Keratinocyte (primary cell): ENCODE data around the gene PTPRN2. TPM values are rescaled to one million over a fixed set of nuclear protein-coding genes. Genes with fewer than 3 reads are reported as not detected.

Experiments
- DNase-seq: peaks from one replicate; pipeline ENCODE4 v3.0.0-alpha.2; 2011; ENCODE audit warnings: low read depth, missing footprints, low spot score
- FAIRE-seq: peaks from 2 replicates; lab custom pipeline; 2011; peaks lifted over from hg19 to GRCh38; lab: Jason Lieb, UNC
- H2AFZ ChIP-seq: 2 replicates; pipeline ENCODE4 v1.6.0; 2012; ENCODE audit warnings: low read length, control low read depth, inconsistent platforms; ENCODE audit not compliant: control insufficient read depth
- H3K27ac ChIP-seq: 2 replicates; pipeline ENCODE4 v1.5.1; 2011; ENCODE audit warnings: low read length; ENCODE audit not compliant: control insufficient read depth, insufficient read depth
- H3K27me3 ChIP-seq: 3 replicates; pipeline ENCODE4 v1.6.0; 2011; ENCODE audit warnings: low read length; ENCODE audit not compliant: control insufficient read depth, insufficient read depth; ENCODE audit errors: extremely low read depth
- H3K36me3 ChIP-seq, 2 experiments: 2 replicates in 1 of 2; 3 replicates in 1 of 2; pipeline ENCODE4 v1.5.1; 2011; ENCODE audit warnings: low read length in 2 of 2, mild to moderate bottlenecking in 1 of 2; ENCODE audit not compliant: control insufficient read depth in 2 of 2, insufficient read depth in 2 of 2; ENCODE audit errors: extremely low read depth in 1 of 2
- H3K4me1 ChIP-seq: 3 replicates; pipeline ENCODE4 v1.5.1; 2011; ENCODE audit warnings: low read length; ENCODE audit not compliant: control insufficient read depth, insufficient read depth; ENCODE audit errors: extremely low read depth
- H3K4me2 ChIP-seq: 3 replicates; pipeline ENCODE4 v1.6.0; 2011; ENCODE audit warnings: low read depth, low read length; ENCODE audit not compliant: control insufficient read depth, insufficient read depth; ENCODE audit errors: extremely low read depth
- H3K4me3 ChIP-seq, 3 experiments: fragments of 200-600 bp in 1 of 3; sonication (generic) in 1 of 3; 2 replicates in 2 of 3; 3 replicates in 1 of 3; pipeline ENCODE4 v1.5.1; 2011 to 2016; ENCODE audit warnings: low read length in 3 of 3, mild to moderate bottlenecking in 3 of 3, control low read depth in 2 of 3, inconsistent platforms in 1 of 3, low read depth in 1 of 3, mixed read lengths in 1 of 3, mixed run types in 1 of 3, moderate library complexity in 1 of 3; ENCODE audit not compliant: control insufficient read depth in 2 of 3, insufficient read depth in 2 of 3; ENCODE audit errors: extremely low read depth in 1 of 3
- H3K79me2 ChIP-seq: 2 replicates; pipeline ENCODE4 v1.6.0; 2012; ENCODE audit warnings: low read length; ENCODE audit not compliant: control insufficient read depth, insufficient read depth
- H3K9ac ChIP-seq: 3 replicates; pipeline ENCODE4 v1.6.0; 2011; ENCODE audit warnings: low read length; ENCODE audit not compliant: control insufficient read depth, insufficient read depth; ENCODE audit errors: extremely low read depth
- H3K9me1 ChIP-seq: 3 replicates; pipeline ENCODE4 v1.6.0; 2011; ENCODE audit warnings: low read length; ENCODE audit not compliant: control insufficient read depth, insufficient read depth; ENCODE audit errors: extremely low read depth
- H3K9me3 ChIP-seq: 2 replicates; pipeline ENCODE4 v1.5.1; 2012; ENCODE audit warnings: low read depth, low read length; ENCODE audit not compliant: control insufficient read depth
- H4K20me1 ChIP-seq: 3 replicates; pipeline ENCODE4 v1.6.0; 2011; ENCODE audit warnings: low read length; ENCODE audit not compliant: control insufficient read depth, insufficient read depth; ENCODE audit errors: extremely low read depth
- CTCF ChIP-seq, 3 experiments: IDR thresholded peaks in 1 of 3; conservative IDR thresholded peaks in 1 of 3; optimal IDR thresholded peaks in 1 of 3; 2 replicates in 2 of 3; 3 replicates in 1 of 3; pipeline versions ENCODE3 to v1.5.1; 2011; ENCODE audit warnings: low read length in 3 of 3, mild to moderate bottlenecking in 3 of 3, moderate library complexity in 2 of 3, control low read depth in 1 of 3, inconsistent platforms in 1 of 3; ENCODE audit not compliant: insufficient read depth in 2 of 3; ENCODE audit errors: extremely low read depth in 1 of 3
- EZH2 ChIP-seq: IDR thresholded peaks from one replicate; pipeline ENCODE4 v1.6.1; 2012; ENCODE audit warnings: inconsistent platforms, mild to moderate bottlenecking, low read length, moderate library complexity
- dilution Hi-C: fragments of 300-500 bp; cut with MboI; formaldehyde crosslinking; loops from one replicate; pipeline ENCODE4 v1.7.0; 2020; ENCODE audit warnings: low sequenced_read_pairs; ENCODE audit not compliant: extremely low pct_ligation_motif_present
- polyA plus RNA-seq, 5 experiments: library from polyadenylated mRNA; depleted of rRNA in 3 of 5; stranded (reverse) in 3 of 5; stranded (forward) in 1 of 5; unstranded in 1 of 5; fragments of >200 nt; gene quantifications; 1 replicate in 1 of 5; 2 replicates in 3 of 5; 3 replicates in 1 of 5; pipeline versions ENCODE4 v1.2.1 to v1.2.3, GENCODE V29; 2011 to 2012; ENCODE audit warnings: missing spikeins in 2 of 5, low read depth in 1 of 5, low replicate concordance in 1 of 5

The PTPRN2 gene
- polyA plus RNA-seq, 1 donor (not counting 4 experiments of a cell fraction or from before 2014, with no cell fraction given), result not detected

GRCh38 chr7:157797361-157797760, 790.3 kb downstream of the PTPRN2 start:
- Histone ChIP-seq H3K79me2 (no peaks in the 10 kb centered on the region), H3K36me3 (no peaks in the 10 kb centered on the region), H3K9me1 (no peaks in the 10 kb centered on the region), H3K27me3 (no peaks in the 10 kb centered on the region), H2AFZ (no peak overlapping the region), H3K4me3 (no peak overlapping the region), H3K4me1 (no peaks in the 10 kb centered on the region), H3K4me2 (no peak overlapping the region), H3K27ac (no peak overlapping the region), H3K9me3 (peaks cover 11% of the 10 kb centered on the region), H4K20me1 (no peaks in the 10 kb centered on the region), H3K9ac (no peak overlapping the region)
- no peak for FAIRE-seq
- TF ChIP-seq CTCF (optimal IDR thresholded peaks at IDR 0.05 in 1 of 3, IDR thresholded peaks at IDR 0.05 in 1 of 3, conservative IDR thresholded peaks at IDR 0.05 in 1 of 3; ENCODE audit: extremely low read depth in 1 of 3, insufficient read depth in 2 of 3, low read length in 3 of 3) (no peak), EZH2 (no peak)
- no peak for DNase-seq
- dilution Hi-C loops, result no loop called here

GRCh38 chr7:157796846-157797245, 790.8 kb downstream of the PTPRN2 start:
- Histone ChIP-seq H3K79me2 (no peaks in the 10 kb centered on the region), H4K20me1 (no peaks in the 10 kb centered on the region), H3K4me2 (no peak overlapping the region), H3K9me3 (peaks cover 11% of the 10 kb centered on the region), H3K4me3 (no peak overlapping the region), H3K9ac (no peak overlapping the region), H3K27me3 (no peaks in the 10 kb centered on the region), H3K4me1 (no peaks in the 10 kb centered on the region), H3K36me3 (no peaks in the 10 kb centered on the region), H3K27ac (no peak overlapping the region), H2AFZ (no peak overlapping the region), H3K9me1 (no peaks in the 10 kb centered on the region)
- TF ChIP-seq CTCF (optimal IDR thresholded peaks at IDR 0.05 in 1 of 3, IDR thresholded peaks at IDR 0.05 in 1 of 3, conservative IDR thresholded peaks at IDR 0.05 in 1 of 3; ENCODE audit: extremely low read depth in 1 of 3, insufficient read depth in 2 of 3, low read length in 3 of 3) (no peak), EZH2 (no peak)
- FAIRE-seq (no peak), DNase-seq (no peak)
- dilution Hi-C loops, result no loop called here
